H1 (cell line): ENCODE data around the gene CELF5. TPM values are rescaled to one million over a fixed set of nuclear protein-coding genes. Genes with fewer than 3 reads are reported as not detected.

ENCODE experiments used
- ATF2 ChIP-seq: IDR thresholded peaks from 2 replicates; pipeline ENCODE4 v1.6.1; 2012; ENCODE audit warnings: low read length, inconsistent platforms
- BCL11A ChIP-seq, 2 experiments: IDR thresholded peaks; one replicate each; pipeline ENCODE4 v1.6.1; 2011; ENCODE audit warnings: low read depth in 2 of 2, low read length in 2 of 2, mild to moderate bottlenecking in 2 of 2
- CEBPB ChIP-seq: IDR thresholded peaks from 2 replicates; pipeline ENCODE4 v1.6.1; 2012; ENCODE audit warnings: low read depth, low read length
- CHD7 ChIP-seq: fragments of 300-600 bp; sonication (generic); IDR thresholded peaks from 2 replicates; pipeline ENCODE4 v1.7.1; 2012; ENCODE audit warnings: low read length, moderate library complexity, mild to moderate bottlenecking, inconsistent platforms; ENCODE audit not compliant: insufficient replicate concordance
- SIX5 ChIP-seq: IDR thresholded peaks from 2 replicates; pipeline ENCODE4 v1.6.1; 2011; ENCODE audit warnings: mild to moderate bottlenecking, low read depth, low read length
- USF2 ChIP-seq: IDR thresholded peaks from 2 replicates; pipeline ENCODE4 v1.6.1; 2011; ENCODE audit warnings: low read length, improper control_type of control experiment
- polyA plus RNA-seq, 7 experiments: library from polyadenylated mRNA; depleted of rRNA in 3 of 7; stranded (reverse) in 5 of 7; unstranded in 2 of 7; fragments of >200 nt in 5 of 7; fragments of 200-250 nt in 2 of 7; gene quantifications; 1 replicate in 5 of 7; 2 replicates in 1 of 7; 4 replicates in 1 of 7; pipeline versions ENCODE4 v1.2.1 to v1.2.3, GENCODE V29; 2011 to 2013; ENCODE audit warnings: missing spikeins in 2 of 7, mixed read lengths in 2 of 7
- total RNA-seq: library from RNA; stranded (reverse); fragmentation: NEBNext Ultra II Directional; extraction: Animal tissue kit (Norgen Biotek cat#: 25700); gene quantifications from 2 replicates; pipeline ENCODE4 v1.2.1, GENCODE V29; 2021
- TF ChIP-seq, protein P1 (sequence below): IDR thresholded peaks from 2 replicates; pipeline ENCODE4 v1.6.1; 2012; ENCODE audit warnings: inconsistent platforms

The CELF5 gene
- total and polyA plus RNA-seq, 2 of the 8 experiments (the other 6 are each of a cell fraction or from before 2014, with no cell fraction given), result 9.8 to 15.0 TPM

DNA sequence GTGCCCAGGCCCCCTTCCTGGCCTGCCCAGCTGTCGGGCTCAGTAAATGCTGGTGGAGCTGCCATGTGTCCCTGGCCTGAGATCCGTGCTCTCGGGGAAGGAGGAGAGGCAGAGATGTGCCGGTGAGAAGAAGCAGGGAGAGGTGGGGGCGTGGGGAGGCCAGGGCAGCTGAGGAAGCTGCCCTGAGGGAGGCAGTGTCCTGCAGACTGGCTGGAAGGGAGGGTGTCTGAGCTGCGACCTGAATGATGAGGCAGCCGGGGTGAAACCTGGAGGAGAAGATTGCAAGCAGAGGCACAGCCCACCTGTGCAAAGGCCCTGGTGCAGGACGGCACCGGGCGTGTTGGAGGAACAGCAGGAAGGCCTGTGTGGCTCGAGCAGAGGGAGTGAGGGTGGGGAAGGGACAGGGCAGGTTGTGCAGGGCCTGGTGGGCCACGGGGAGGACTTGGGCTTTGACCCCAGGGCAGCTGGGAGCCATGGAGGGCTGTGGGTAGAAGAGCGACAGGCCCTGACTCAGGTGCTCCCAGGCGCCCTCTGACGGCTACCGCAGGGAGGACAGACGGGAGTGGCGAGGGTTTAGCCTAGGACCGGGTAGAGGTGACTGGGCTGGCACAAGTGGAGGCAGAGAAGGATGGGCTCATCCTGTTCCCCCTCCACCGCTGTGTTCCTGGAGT is 14.0 kb upstream of the CELF5 start (continued):
- peak; percentile 53; the same call in 1 of the 2 replicates for TF ChIP-seq ATF2
- no peak for TF ChIP-seq BCL11A (IDR thresholded peaks at IDR 0.05; ENCODE audit: low read depth in 2 of 2, low read length in 2 of 2)
- no peak for TF ChIP-seq USF2
- no peak for TF ChIP-seq CHD7
- TF ChIP-seq SIX5, result no peak
- TF ChIP-seq, protein P1, sequence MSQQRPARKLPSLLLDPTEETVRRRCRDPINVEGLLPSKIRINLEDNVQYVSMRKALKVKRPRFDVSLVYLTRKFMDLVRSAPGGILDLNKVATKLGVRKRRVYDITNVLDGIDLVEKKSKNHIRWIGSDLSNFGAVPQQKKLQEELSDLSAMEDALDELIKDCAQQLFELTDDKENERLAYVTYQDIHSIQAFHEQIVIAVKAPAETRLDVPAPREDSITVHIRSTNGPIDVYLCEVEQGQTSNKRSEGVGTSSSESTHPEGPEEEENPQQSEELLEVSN, result 0 out of 2 replicates have a peak, but pooled peaks have one; percentile 12
- no peak for TF ChIP-seq CEBPB
